ENCODE measurements around the gene ITPK1. TPM values are rescaled to one million over a fixed set of nuclear protein-coding genes. Genes with fewer than 3 reads are reported as not detected.

Gene ITPK1
- total and polyA plus RNA-seq, 2 donors (not counting 3 experiments of a cell fraction or from before 2014, with no cell fraction given): 39.6 to 51.8 TPM

DNA sequence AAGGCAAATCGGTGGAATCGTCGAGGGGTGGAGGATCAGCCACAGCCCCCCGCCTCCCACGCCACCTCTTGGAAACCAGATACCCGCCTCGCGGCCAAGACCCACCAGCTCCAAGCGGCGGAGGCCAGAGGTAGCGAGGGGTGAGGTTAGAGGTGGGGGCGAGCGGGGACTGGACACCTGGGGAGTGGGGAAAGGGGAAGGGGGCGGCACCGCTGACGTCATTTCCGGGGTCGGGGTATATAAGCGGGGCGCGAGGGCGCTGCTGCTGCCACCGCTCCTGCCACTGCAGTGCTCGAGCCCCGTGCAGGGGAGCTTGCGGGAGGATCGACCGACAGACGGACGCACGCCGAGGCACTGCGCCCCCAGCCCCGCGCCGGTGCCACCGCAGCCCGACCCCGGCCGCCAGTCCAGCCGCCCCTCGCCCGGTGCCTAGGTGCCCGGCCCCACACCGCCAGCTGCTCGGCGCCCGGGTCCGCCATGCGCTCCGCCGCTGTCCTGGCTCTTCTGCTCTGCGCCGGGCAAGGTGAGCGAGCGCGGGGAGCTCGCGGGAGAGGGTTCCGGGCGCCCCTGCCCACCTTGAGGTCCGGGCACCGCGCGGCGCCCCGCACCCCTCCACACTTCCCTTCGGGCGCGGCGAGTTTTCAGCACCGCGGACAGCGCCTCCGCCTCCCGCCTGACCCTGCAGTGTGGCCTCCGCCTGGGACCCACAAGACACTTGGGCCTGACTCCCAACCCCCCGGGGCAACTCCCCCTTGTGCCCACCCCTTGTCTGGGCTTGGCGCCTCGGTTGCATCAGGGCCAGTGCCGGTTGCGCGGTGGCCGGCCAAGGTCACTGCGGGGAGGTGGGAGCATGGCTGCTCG, 192.6 kb downstream of the ITPK1 start, which contains the start of gene CHGA:
TSS of gene CHGA (plus strand) at position 268 of the 861 bp plus-strand sequence. CDS start at position 478, 210 bp downstream.
- Histone ChIP-seq H3K9me3 (replicated peaks; ENCODE audit: control insufficient read depth, insufficient read depth, low read length) (no peaks in the 10 kb centered on the region), H3K4me1 (ENCODE audit: control insufficient read depth, extremely low read depth, insufficient read depth, low read length) (no peaks in the 10 kb centered on the region), H3K4me3 (replicated peaks in 1 of 3; ENCODE audit: insufficient read depth in 1 of 3, low read depth in 1 of 3, low read length in 3 of 3) (no peak within 1 kb of the TSS), H3K9me1 (replicated peaks; ENCODE audit: control insufficient read depth, extremely low read depth, insufficient read depth, low read length) (no peaks in the 10 kb centered on the region), H4K20me1 (replicated peaks; ENCODE audit: control insufficient read depth, extremely low read depth, insufficient read depth, low read length) (no peaks in the 10 kb centered on the region), H3K9ac (replicated peaks; ENCODE audit: extremely low read depth, insufficient read depth, low read length) (no peak within 1 kb of the TSS), H3K36me3 (ENCODE audit: control insufficient read depth in 2 of 2, extremely low read depth in 1 of 2, insufficient read depth in 2 of 2, low read length in 2 of 2) (no peaks in the 10 kb centered on the region), H3K4me2 (ENCODE audit: insufficient read depth, low read length) (no peak within 1 kb of the TSS), H3K27me3 (ENCODE audit: control insufficient read depth in 2 of 2, insufficient read depth in 2 of 2, low read length in 2 of 2) (peaks cover 5 to 6% of the 10 kb centered on the region in 2 experiments), H3K27ac (ENCODE audit: insufficient read depth, low read depth, low read length) (no peak within 1 kb of the TSS), H3K79me2 (ENCODE audit: control insufficient read depth, insufficient read depth, low read length) (no peaks in the 10 kb centered on the region), H2AFZ (ENCODE audit: low read depth, low read length) (no peak within 1 kb of the TSS)
- no peak for FAIRE-seq
- dilution Hi-C loops (cut with MboI; ENCODE audit: extremely low pct_ligation_motif_present, low sequenced_read_pairs) (no loop called here), intact Hi-C loops (cut with micrococcal nuclease) (no loop called here)
- BruUV-seq (replicated peaks): no TSS peak
- CTCF ChIA-PET: no interaction called here
- DNase-seq (ENCODE audit: low read depth, low spot score): peak; percentile 40
- POLR2A ChIA-PET: no interaction called here
- TF ChIP-seq JUN (IDR thresholded peaks at IDR 0.05; ENCODE audit: borderline replicate concordance, insufficient read depth, insufficient read length, low read depth): no peak
- no peak for TF ChIP-seq FOS (IDR thresholded peaks at IDR 0.05; ENCODE audit: borderline replicate concordance, insufficient read depth, low read length)
- no peak for TF ChIP-seq POLR2AphosphoS5 (IDR thresholded peaks at IDR 0.05; ENCODE audit: insufficient read depth, low read depth, low read length)

DNA sequence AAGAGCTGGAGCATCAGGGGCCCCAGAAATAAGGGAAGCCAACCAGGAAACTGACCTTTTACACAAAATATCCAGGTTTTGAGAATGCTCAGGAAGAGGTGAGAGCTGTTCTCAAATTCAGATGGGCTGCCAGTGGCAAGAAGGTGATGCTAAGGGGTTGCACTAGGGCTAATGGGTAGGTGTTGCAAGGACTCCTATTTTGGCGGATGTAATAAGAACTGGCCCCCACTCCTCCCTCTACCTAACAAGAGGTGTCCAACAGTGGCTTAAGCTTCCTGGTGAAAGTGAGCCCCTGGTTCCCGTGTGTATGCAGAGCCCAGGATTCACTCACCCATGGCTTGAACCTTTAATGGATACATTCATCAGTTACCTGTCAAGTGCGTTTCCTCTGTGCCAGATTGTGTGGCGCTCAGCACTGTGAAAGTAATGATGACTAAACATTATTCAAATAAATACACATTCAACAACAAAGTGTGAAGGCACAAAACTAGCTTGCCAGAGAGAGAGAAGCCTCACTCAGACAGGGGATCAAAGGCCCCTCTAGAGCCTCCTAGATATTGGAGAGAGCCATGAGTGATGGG, 193.5 kb downstream of the ITPK1 start:
- intact Hi-C loops (cut with micrococcal nuclease): no loop called here
- POLR2A ChIA-PET: no interaction called here
- no peaks in the 10 kb centered on the region for H3K9me3 ChIP-seq (replicated peaks; ENCODE audit: control insufficient read depth, insufficient read depth, low read length)
- H3K4me3 ChIP-seq (replicated peaks in 1 of 3; ENCODE audit: insufficient read depth in 1 of 3, low read depth in 1 of 3, low read length in 3 of 3): no peak overlapping the region
- TF ChIP-seq, protein P1, sequence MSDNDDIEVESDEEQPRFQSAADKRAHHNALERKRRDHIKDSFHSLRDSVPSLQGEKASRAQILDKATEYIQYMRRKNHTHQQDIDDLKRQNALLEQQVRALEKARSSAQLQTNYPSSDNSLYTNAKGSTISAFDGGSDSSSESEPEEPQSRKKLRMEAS (IDR thresholded peaks at IDR 0.05; ENCODE audit: insufficient read depth, insufficient read length): no peak
- no peak for TF ChIP-seq POLR2A (IDR thresholded peaks at IDR 0.05; ENCODE audit: low read depth, low read length)
- DNase-seq (ENCODE audit: low read depth, low spot score) (no peak), FAIRE-seq (no peak)
- H4K20me1 ChIP-seq (replicated peaks; ENCODE audit: control insufficient read depth, extremely low read depth, insufficient read depth, low read length): no peaks in the 10 kb centered on the region
- H3K4me1 ChIP-seq (ENCODE audit: control insufficient read depth, extremely low read depth, insufficient read depth, low read length): no peaks in the 10 kb centered on the region
- dilution Hi-C loops (cut with MboI; ENCODE audit: extremely low pct_ligation_motif_present, low sequenced_read_pairs): no loop called here
- H3K79me2 ChIP-seq (ENCODE audit: control insufficient read depth, insufficient read depth, low read length): no peaks in the 10 kb centered on the region
- no peak overlapping the region for H3K9ac ChIP-seq (replicated peaks; ENCODE audit: extremely low read depth, insufficient read depth, low read length)
- H3K4me2 ChIP-seq (ENCODE audit: insufficient read depth, low read length): no peak overlapping the region
- CTCF ChIA-PET: no interaction called here
- peaks cover 5 to 6% of the 10 kb centered on the region in 2 experiments for H3K27me3 ChIP-seq (ENCODE audit: control insufficient read depth in 2 of 2, insufficient read depth in 2 of 2, low read length in 2 of 2)
- H3K36me3 ChIP-seq (ENCODE audit: control insufficient read depth in 2 of 2, extremely low read depth in 1 of 2, insufficient read depth in 2 of 2, low read length in 2 of 2): no peaks in the 10 kb centered on the region
- H3K9me1 ChIP-seq (replicated peaks; ENCODE audit: control insufficient read depth, extremely low read depth, insufficient read depth, low read length): no peaks in the 10 kb centered on the region
- no peak overlapping the region for H2AFZ ChIP-seq (ENCODE audit: low read depth, low read length)
- no peak overlapping the region for H3K27ac ChIP-seq (ENCODE audit: insufficient read depth, low read depth, low read length)
- no TSS peak for BruUV-seq (replicated peaks)
